ENCODE measurements around the gene PNMT.
"Not testable (repeated sequence)": the region's sequence is repeated elsewhere in the genome, so short reads cannot be mapped to it uniquely, and the experiment has no call there.

The PNMT gene

DNA sequence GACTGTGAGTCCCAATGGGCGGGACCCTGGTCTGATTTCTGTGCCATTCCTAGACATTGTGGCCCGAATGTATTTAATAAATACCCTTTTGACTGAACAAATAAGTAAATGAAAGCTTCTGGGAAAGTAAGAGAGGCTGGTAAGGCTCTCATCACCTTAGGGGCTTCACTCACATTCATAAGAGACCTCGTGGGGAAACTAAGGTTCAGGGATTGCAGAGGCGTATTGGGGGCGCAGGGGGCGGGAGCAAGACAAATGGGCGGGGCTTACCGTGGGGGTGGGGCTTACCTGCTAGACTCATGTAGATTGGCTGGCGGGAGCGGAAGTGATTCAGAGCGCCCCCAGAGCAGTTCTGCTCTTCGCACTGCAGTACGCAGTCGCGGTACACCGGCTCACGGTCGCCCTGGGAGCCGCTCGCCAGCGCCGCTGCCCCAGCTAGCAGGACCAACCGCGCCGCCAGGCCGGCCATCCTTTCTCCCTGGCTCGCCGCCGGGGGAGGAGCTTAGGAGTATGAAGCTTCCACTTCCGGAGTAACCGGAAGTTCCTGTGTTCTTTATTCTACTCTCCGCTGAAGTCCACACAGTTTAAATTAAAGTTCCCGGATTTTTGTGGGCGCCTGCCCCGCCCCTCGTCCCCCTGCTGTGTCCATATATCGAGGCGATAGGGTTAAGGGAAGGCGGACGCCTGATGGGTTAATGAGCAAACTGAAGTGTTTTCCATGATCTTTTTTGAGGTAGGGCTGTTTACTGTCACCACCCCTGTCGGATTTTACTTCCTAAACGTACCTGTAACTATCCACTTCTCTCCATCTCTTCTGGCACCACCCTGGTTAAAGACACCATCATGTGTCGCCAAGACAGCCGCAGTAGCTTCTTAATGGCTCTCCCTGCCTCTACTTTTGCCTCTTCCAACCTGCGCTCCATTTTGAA, 19.6 kb downstream of the PNMT start, which contains the start of gene PGAP3:
Gene PGAP3 (minus strand): TSS at position 512 of the 929 bp plus-strand sequence. CDS start 43 bp downstream, at position 469.
- peak; percentile 99 for DNase-seq

DNA sequence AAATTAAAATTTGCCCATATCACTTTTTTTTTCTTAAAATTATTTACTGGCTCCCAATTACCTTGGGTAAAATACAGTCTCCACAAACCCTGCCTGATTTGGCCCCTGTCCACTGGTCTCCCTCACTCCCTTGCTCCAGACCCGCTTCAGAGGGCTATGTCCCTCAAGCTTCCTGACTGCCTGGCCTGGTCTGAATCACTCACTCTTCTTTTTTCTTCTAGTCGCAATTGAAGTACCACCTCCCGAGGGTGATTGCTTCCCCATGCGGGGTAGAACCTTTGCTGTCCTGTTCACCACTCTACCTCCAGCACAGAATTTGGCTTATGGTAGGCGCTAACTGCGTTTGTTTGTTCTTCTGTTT, 20.2 kb downstream of the PNMT start:
- DNase-seq: no peak

DNA sequence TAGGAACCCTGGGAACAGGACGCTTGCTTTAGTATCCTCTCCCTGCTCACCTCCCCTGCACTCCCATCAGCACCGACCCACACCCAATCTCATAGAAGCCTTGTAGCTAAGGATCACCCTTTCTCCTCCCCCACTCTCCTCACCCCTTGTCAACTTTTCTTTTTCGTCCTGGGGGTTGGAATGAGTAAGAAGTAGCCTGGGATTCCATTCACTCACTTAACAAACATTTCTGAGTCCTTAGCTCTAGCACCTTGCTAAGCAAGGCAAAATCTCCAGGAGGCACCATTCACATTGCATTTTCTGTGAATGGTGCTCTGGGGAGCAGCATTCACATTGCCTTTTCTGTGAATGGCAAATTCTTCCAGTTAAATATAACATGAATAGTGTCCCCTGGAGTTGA, 20.7 kb downstream of the PNMT start:
- DNase-seq: no peak

- DNase-seq: no peak
These were observed 26.3 kb downstream of the PNMT start for GRCh38 chr17:39694593-39694992.

GRCh38 chr17:39695089-39695474, 26.8 kb downstream of the PNMT start:
- no peak for DNase-seq

GRCh38 chr17:39696731-39697130, 28.5 kb downstream of the PNMT start:
- DNase-seq: no peak

- DNase-seq: no peak
These were observed 29.7 kb downstream of the PNMT start for GRCh38 chr17:39697961-39698360.

GRCh38 chr17:39699157-39699817, 31.0 kb downstream of the PNMT start:
- not testable (repeated sequence) for DNase-seq

DNA sequence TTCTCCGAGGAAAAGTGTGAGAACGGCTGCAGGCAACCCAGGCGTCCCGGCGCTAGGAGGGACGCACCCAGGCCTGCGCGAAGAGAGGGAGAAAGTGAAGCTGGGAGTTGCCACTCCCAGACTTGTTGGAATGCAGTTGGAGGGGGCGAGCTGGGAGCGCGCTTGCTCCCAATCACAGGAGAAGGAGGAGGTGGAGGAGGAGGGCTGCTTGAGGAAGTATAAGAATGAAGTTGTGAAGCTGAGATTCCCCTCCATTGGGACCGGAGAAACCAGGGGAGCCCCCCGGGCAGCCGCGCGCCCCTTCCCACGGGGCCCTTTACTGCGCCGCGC, 31.5 kb downstream of the PNMT start, which contains the start of gene ERBB2:
Gene ERBB2 (plus strand): TSS at position 247 of the 330 bp plus-strand sequence. CDS start 175 bp downstream, outside the sequence.
- DNase-seq: peak; percentile 74

- peak; percentile 85 for DNase-seq
These were observed 32.1 kb downstream of the PNMT start for GRCh38 chr17:39700148-39700987.

GRCh38 chr17:39701012-39701783, 32.9 kb downstream of the PNMT start:
- no peak for DNase-seq

- no peak for DNase-seq
These were observed 33.6 kb downstream of the PNMT start for GRCh38 chr17:39701784-39702422.

DNA sequence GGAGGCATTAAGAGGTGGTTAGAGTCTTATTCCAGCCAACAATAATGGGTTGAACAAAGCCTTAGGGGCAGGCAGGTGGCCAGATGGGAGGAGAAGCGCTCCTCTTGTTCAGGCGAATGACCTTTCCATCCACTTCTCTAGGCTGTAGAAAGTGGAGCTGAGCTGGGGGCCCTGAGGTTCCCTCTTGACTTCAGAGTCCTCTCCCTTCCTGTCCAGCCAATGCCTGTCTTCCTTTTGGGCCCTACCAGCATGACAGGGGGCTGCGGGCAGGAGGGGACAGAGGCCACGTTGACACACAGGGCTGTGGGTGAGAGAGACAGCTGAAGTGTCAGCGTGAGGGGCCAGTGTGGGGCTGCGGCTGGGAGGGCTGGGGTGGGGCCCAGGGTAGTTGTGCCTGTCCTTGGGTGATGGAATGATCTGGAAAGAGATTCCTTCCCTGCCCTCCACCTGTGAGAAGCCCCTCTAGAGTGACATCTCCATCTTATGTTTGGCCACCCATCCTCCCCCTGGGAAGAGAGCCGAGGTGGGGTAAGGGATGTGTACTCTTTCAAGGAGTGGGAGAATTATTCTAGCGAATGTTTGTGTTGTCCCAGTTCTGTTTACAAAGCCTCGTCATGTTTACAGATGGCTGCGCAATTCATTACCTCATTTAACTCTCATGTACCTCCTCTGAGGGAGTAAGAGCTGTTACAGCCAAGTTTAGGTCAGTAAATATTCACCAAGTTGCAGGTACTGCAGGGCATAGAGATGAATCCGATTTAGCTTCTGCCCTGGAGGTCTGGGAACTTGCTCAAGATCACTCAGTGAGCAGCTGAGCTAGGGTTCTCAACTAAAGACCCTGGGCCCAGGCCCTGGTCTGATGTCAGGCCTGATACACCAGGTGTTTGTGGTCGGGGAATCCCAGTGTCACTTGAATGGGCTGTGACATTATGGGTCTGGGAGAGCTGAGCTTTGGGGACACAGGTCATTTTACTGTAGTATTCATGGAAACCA, 34.9 kb downstream of the PNMT start:
- no peak for DNase-seq

DNA sequence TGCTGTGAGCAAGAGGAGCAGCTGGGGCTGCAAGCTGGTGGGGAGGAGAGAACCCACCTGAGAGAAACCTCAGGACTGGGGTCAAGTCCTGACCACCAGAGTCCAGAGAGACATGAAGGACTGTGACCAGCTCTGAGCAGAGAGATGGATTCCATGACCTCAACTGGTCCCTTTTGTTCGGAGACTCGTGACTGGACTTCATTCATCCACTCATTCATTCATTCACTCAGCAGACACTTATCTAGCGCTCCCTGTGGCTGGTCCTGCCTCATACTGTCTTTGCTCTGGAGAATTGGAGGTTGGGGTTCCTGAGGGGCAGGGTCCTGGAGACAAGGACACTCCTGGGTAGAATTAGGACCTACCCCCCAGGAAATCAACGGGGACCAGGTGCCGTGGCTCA, 35.7 kb downstream of the PNMT start:
- DNase-seq: no peak

DNA sequence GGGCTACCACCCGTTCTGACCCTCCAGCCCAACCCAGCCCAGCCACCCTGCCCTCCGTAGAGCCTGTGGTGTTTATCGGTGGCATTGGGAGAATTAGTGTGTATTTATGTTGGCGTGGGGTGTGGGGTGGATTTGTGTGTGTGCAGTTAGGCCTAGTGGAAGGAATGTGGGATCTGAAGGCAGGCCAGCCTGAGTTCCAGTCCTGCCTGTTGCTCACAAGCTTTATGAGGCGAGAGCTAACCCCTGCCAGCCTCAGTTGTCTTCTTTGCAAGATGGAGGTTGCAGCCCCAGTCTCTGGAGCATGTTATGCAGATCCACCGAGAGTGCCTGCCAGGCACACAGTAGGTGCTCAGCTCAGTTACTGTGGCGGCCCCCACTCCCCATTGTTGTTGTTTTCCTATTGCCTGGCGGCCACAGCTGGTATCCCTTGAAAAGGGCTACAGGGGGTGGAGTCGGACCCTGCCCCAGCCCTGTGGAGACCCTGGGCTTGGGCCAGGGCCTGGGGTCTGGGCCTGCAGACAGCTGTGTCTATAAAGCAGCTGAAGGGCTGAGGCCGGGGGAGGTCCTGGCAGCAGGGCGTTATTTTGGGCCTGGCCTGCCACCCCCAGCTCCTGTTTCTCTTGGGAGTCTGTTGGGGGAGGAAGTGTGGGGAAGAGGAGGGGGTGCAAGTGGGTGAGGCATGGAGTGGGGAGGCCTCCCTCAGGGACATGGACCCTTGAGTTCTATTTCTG, 36.7 kb downstream of the PNMT start:
- no peak for DNase-seq

GRCh38 chr17:39705786-39706348, 37.6 kb downstream of the PNMT start:
- DNase-seq: no peak

GRCh38 chr17:39706383-39706782, 38.1 kb downstream of the PNMT start:
- no peak for DNase-seq

- no peak for DNase-seq
These were observed 38.7 kb downstream of the PNMT start for GRCh38 chr17:39706921-39707337.
